ENCODE data around the gene MAGEL2. TPM values are rescaled to one million over a fixed set of nuclear protein-coding genes. Genes with fewer than 3 reads are reported as not detected.

The MAGEL2 gene
- total and polyA plus RNA-seq, 2 donors from 2014 or later = 0.06 TPM; not detected in 1

- intact Hi-C loops (cut with DNase I) = no loop called here
Measured at GRCh38 chr15:23628612-23629233, 18.9 kb downstream of the MAGEL2 start.

GRCh38 chr15:23616536-23616935, 31.1 kb downstream of the MAGEL2 start:
- FAIRE-seq = no peak
- H3K27me3 ChIP-seq (ENCODE audit: control insufficient read depth, insufficient read depth, low read length) = no peaks in the 10 kb centered on the region
- H3K4me1 ChIP-seq (ENCODE audit: control insufficient read depth in 2 of 3, insufficient read depth in 2 of 3, low read depth in 1 of 3, low read length in 3 of 3) = no peaks in the 10 kb centered on the region
- no peak for TF ChIP-seq CTCF (IDR thresholded peaks at IDR 0.05; ENCODE audit: borderline replicate concordance, extremely low read depth, insufficient read depth)
- H3K4me3 ChIP-seq (ENCODE audit: low read length in 3 of 3) = no peak overlapping the region
- DNase-seq = no peak
- H3K9me3 ChIP-seq (ENCODE audit: control insufficient read depth in 2 of 3, insufficient read depth in 1 of 3, low read length in 3 of 3) = no peaks in the 10 kb centered on the region
- H3K36me3 ChIP-seq (ENCODE audit: control insufficient read depth in 2 of 3, insufficient read depth in 3 of 3, low read length in 3 of 3) = no peaks in the 10 kb centered on the region
- intact Hi-C loops (cut with DNase I) = no loop called here
- H3K27ac ChIP-seq (ENCODE audit: low read depth in 2 of 2, low read length in 2 of 2) = no peak overlapping the region
- H3K9ac ChIP-seq (ENCODE audit: low read length in 3 of 3) = no peak overlapping the region

More at GRCh38 chr15:23628612-23629233, 18.9 kb downstream of the MAGEL2 start:
- H3K4me3 ChIP-seq (ENCODE audit: low read length in 3 of 3) = no peak overlapping the region
- no peak for DNase-seq
- H3K27me3 ChIP-seq (ENCODE audit: control insufficient read depth, insufficient read depth, low read length) = no peaks in the 10 kb centered on the region
- H3K4me1 ChIP-seq (ENCODE audit: control insufficient read depth in 2 of 3, insufficient read depth in 2 of 3, low read depth in 1 of 3, low read length in 3 of 3) = no peaks in the 10 kb centered on the region
- H3K9me3 ChIP-seq (ENCODE audit: control insufficient read depth in 2 of 3, insufficient read depth in 1 of 3, low read length in 3 of 3) = no peaks in the 10 kb centered on the region
- no peak for FAIRE-seq
- TF ChIP-seq CTCF (IDR thresholded peaks at IDR 0.05; ENCODE audit: borderline replicate concordance, extremely low read depth, insufficient read depth) = no peak
- H3K36me3 ChIP-seq (ENCODE audit: control insufficient read depth in 2 of 3, insufficient read depth in 3 of 3, low read length in 3 of 3) = no peaks in the 10 kb centered on the region
- H3K9ac ChIP-seq (ENCODE audit: low read length in 3 of 3) = no peak overlapping the region
- no peak overlapping the region for H3K27ac ChIP-seq (ENCODE audit: low read depth in 2 of 2, low read length in 2 of 2)

GRCh38 chr15:23606226-23606625, 41.4 kb downstream of the MAGEL2 start:
- H3K36me3 ChIP-seq (ENCODE audit: control insufficient read depth in 2 of 3, insufficient read depth in 3 of 3, low read length in 3 of 3) = no peaks in the 10 kb centered on the region
- no peak overlapping the region for H3K27ac ChIP-seq (ENCODE audit: low read depth in 2 of 2, low read length in 2 of 2)
- no peaks in the 10 kb centered on the region for H3K9me3 ChIP-seq (ENCODE audit: control insufficient read depth in 2 of 3, insufficient read depth in 1 of 3, low read length in 3 of 3)
- DNase-seq (no peak), FAIRE-seq (no peak)
- no peak overlapping the region for H3K4me3 ChIP-seq (ENCODE audit: low read length in 3 of 3)
- no peak for TF ChIP-seq CTCF (IDR thresholded peaks at IDR 0.05; ENCODE audit: borderline replicate concordance, extremely low read depth, insufficient read depth)
- H3K27me3 ChIP-seq (ENCODE audit: control insufficient read depth, insufficient read depth, low read length) = no peaks in the 10 kb centered on the region
- no peak overlapping the region for H3K9ac ChIP-seq (ENCODE audit: low read length in 3 of 3)
- H3K4me1 ChIP-seq (ENCODE audit: control insufficient read depth in 2 of 3, insufficient read depth in 2 of 3, low read depth in 1 of 3, low read length in 3 of 3) = no peaks in the 10 kb centered on the region
- intact Hi-C loops (cut with DNase I) = no loop called here

- Histone ChIP-seq H3K4me1 (ENCODE audit: control insufficient read depth in 2 of 3, insufficient read depth in 2 of 3, low read depth in 1 of 3, low read length in 3 of 3) (no peaks in the 10 kb centered on the region), H3K4me3 (ENCODE audit: low read length in 3 of 3) (no peak overlapping the region), H3K36me3 (ENCODE audit: control insufficient read depth in 2 of 3, insufficient read depth in 3 of 3, low read length in 3 of 3) (no peaks in the 10 kb centered on the region), H3K9me3 (ENCODE audit: control insufficient read depth in 2 of 3, insufficient read depth in 1 of 3, low read length in 3 of 3) (no peaks in the 10 kb centered on the region), H3K9ac (ENCODE audit: low read length in 3 of 3) (no peak overlapping the region), H3K27ac (ENCODE audit: low read depth in 2 of 2, low read length in 2 of 2) (no peak overlapping the region), H3K27me3 (ENCODE audit: control insufficient read depth, insufficient read depth, low read length) (no peaks in the 10 kb centered on the region)
- DNase-seq (no peak), FAIRE-seq (no peak)
- TF ChIP-seq CTCF (IDR thresholded peaks at IDR 0.05; ENCODE audit: borderline replicate concordance, extremely low read depth, insufficient read depth) = no peak
- intact Hi-C loops (cut with DNase I) = no loop called here
Measured at GRCh38 chr15:23602124-23602523, 45.5 kb downstream of the MAGEL2 start.

All from kidney (tissue), 14 donors.